Thyroid gland (tissue), 4 donors: ENCODE data around the gene SMIM1. TPM values are rescaled to one million over a fixed set of nuclear protein-coding genes. Genes with fewer than 3 reads are reported as not detected.

Source experiments
- DNase-seq, 2 donors: peaks; one replicate each; pipeline ENCODE4 v3.0.0-alpha.2; 2019
- H3K27ac ChIP-seq, 3 donors: fragments of 200-600 bp; sonication (generic); 1 replicate in 2 of 3; 2 replicates in 1 of 3; pipeline ENCODE4 v1.5.1; 2016 to 2019; ENCODE audit warnings: mild to moderate bottlenecking in 1 of 3, moderate library complexity in 1 of 3
- H3K27me3 ChIP-seq: fragments of 200-600 bp; sonication (generic); one replicate; pipeline ENCODE4 v1.5.1; 2019
- H3K36me3 ChIP-seq, 2 donors: fragments of 200-600 bp; sonication (generic); one replicate each; pipeline ENCODE4 v1.5.1; 2016 to 2019
- H3K4me1 ChIP-seq, 2 donors: fragments of 200-600 bp; sonication (generic); one replicate each; pipeline ENCODE4 v1.5.1; 2017 to 2019
- H3K4me3 ChIP-seq, 3 donors: fragments of 200-600 bp; sonication (generic); replicated peaks in 1 of 3; 1 replicate in 2 of 3; 2 replicates in 1 of 3; pipeline ENCODE4 v1.5.1; 2016; ENCODE audit warnings: mild to moderate bottlenecking in 1 of 3
- H3K9me3 ChIP-seq: fragments of 200-600 bp; sonication (generic); one replicate; pipeline ENCODE4 v1.5.1; 2017
- CTCF ChIP-seq, 6 experiments: fragments of 200-600 bp in 3 of 6; fragments of 450-650 bp in 3 of 6; sonication (generic) in 3 of 6; IDR thresholded peaks; one replicate each; pipeline ENCODE4 v1.5.1; 2016 to 2019; ENCODE audit warnings: antibody characterized with exemption in 6 of 6, mild to moderate bottlenecking in 2 of 6, inconsistent platforms in 1 of 6, moderate library complexity in 1 of 6
- POLR2A ChIP-seq, 2 donors: fragments of 450-650 bp; IDR thresholded peaks; one replicate each; pipeline ENCODE4 v1.6.1; 2017; ENCODE audit warnings: antibody characterized with exemption in 2 of 2, mild to moderate bottlenecking in 2 of 2, moderate library complexity in 1 of 2
- WGBS, 2 donors: methylation state at CpG; one replicate each; pipeline ENCODE4 v1.1.5; 2017; 5-methylcytosine and 5-hydroxymethylcytosine counted together
- intact Hi-C: fragments of 100-400 bp; cut with DNase I; formaldehyde crosslinking; loops from one replicate; pipeline ENCODE4 v1.15.1; 2023
- total RNA-seq, 4 donors: library from RNA; depleted of rRNA; stranded (reverse); fragments of >200 nt; gene quantifications; one replicate each; pipeline ENCODE4 v1.2.3, GENCODE V29; 2016

SMIM1 gene
- total RNA-seq, 4 donors from 2014 or later = 8.6 to 20.2 (median 9.7) TPM

- Histone ChIP-seq H3K4me1 (no peaks in the 10 kb centered on the region), H3K27ac (no peak overlapping the region), H3K27me3 (no peaks in the 10 kb centered on the region), H3K9me3 (no peaks in the 10 kb centered on the region), H3K36me3 (no peaks in the 10 kb centered on the region), H3K4me3 (no peak overlapping the region)
- TF ChIP-seq CTCF (IDR thresholded peaks at IDR 0.05) = no peak
- no peak for TF ChIP-seq POLR2A (IDR thresholded peaks at IDR 0.05)
- intact Hi-C loops = no loop called here
- WGBS, 2 donors = 87 to 89% methylated on average over 21 of the region's 21 CpGs
- DNase-seq = no peak
Observed at GRCh38 chr1:3756394-3756793, 16.2 kb upstream of the SMIM1 start.

GRCh38 chr1:3759164-3759563 is 13.4 kb upstream of the SMIM1 start:
- H3K4me1 ChIP-seq = no peaks in the 10 kb centered on the region
- no peaks in the 10 kb centered on the region for H3K27me3 ChIP-seq
- H3K27ac ChIP-seq = no peak overlapping the region
- intact Hi-C loops = no loop called here
- H3K9me3 ChIP-seq = no peaks in the 10 kb centered on the region
- 86 to 87% methylated on average over 6 of the region's 6 CpGs for WGBS, 2 donors
- H3K36me3 ChIP-seq = no peaks in the 10 kb centered on the region
- no peak for DNase-seq
- H3K4me3 ChIP-seq = no peak overlapping the region
- no peak for TF ChIP-seq CTCF (IDR thresholded peaks at IDR 0.05)
- no peak for TF ChIP-seq POLR2A (IDR thresholded peaks at IDR 0.05)

DNA sequence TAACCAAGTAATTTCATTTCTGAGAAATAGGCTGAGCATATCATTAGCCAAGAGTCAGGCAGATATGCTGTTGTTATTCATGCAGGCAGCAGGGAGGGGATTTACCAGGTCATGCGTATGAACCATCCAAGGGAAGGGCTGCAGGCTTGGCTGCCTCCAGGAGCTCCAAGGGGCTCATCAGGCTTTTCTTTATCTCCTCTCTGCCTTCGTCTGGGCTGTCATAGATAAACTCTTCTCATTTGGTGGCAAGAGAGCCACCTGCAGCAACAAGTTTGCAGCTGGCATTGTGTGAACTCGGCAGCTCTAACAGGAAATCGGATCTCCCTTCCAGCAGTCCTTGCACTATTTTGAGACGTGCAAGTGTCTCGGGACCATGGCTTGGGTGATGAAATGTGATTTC is 12.8 kb upstream of the SMIM1 start:
- intact Hi-C loops = no loop called here
- no peaks in the 10 kb centered on the region for H3K4me1 ChIP-seq
- TF ChIP-seq CTCF (IDR thresholded peaks at IDR 0.05) = no peak
- TF ChIP-seq POLR2A (IDR thresholded peaks at IDR 0.05) = no peak
- H3K27ac ChIP-seq = no peak overlapping the region
- no peaks in the 10 kb centered on the region for H3K36me3 ChIP-seq
- H3K27me3 ChIP-seq = no peaks in the 10 kb centered on the region
- H3K4me3 ChIP-seq = no peak overlapping the region
- WGBS, 2 donors = 72 to 75% methylated on average over 6 of the region's 6 CpGs
- H3K9me3 ChIP-seq = no peaks in the 10 kb centered on the region
- no peak for DNase-seq

DNA sequence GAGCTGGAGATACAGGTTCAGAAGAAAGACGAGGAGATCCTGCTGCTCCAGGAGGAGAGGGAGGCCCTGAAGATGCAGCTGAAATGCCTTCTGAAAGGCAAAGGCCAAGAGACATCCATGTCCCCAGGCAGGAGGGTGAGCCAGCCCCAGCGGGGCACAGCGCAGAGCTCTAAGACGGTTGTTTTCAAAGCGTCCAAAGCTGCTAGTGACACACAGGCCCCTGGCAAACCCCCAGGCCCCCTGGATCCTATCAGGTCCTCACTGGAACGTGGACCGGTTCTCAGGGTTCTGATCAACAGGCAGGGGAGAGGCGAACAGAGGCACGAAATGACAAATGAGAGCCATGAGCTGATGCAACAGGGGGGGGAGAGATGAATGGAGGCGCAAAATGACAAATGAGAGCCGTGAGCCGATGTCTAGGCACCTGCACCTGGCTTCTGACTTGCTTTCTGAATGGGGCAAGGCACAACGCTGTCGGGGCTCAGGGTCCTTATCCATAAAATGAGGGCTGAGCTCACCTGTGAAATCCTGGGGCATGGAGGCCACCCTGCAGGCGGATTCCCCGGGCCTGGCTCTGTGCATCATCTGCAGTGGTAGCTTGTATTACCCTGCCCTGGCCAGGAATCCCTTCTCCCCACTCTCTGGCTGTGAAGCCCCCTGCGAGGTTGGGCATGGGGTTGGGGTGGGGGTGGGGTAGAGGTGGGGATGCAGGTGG is 11.1 kb upstream of the SMIM1 start:
- Histone ChIP-seq H3K9me3 (no peaks in the 10 kb centered on the region), H3K27me3 (no peaks in the 10 kb centered on the region), H3K4me1 (no peaks in the 10 kb centered on the region), H3K36me3 (no peaks in the 10 kb centered on the region), H3K27ac (no peak overlapping the region), H3K4me3 (no peak overlapping the region)
- intact Hi-C loops = no loop called here
- DNase-seq = no peak
- TF ChIP-seq POLR2A (IDR thresholded peaks at IDR 0.05) (no peak), CTCF (IDR thresholded peaks at IDR 0.05) (no peak)
- WGBS, 2 donors = 89% methylated on average over 14 to 17 of the region's 17 CpGs

- H3K9me3 ChIP-seq = no peaks in the 10 kb centered on the region
- intact Hi-C loops = no loop called here
- DNase-seq = no peak
- no peak for TF ChIP-seq POLR2A (IDR thresholded peaks at IDR 0.05)
- no peak for TF ChIP-seq CTCF (IDR thresholded peaks at IDR 0.05)
- no peaks in the 10 kb centered on the region for H3K36me3 ChIP-seq
- no peaks in the 10 kb centered on the region for H3K4me1 ChIP-seq
- no peaks in the 10 kb centered on the region for H3K27me3 ChIP-seq
- H3K27ac ChIP-seq = no peak overlapping the region
- WGBS, 2 donors = 74 to 85% methylated on average over 5 to 9 of the region's 15 CpGs
- H3K4me3 ChIP-seq = no peak overlapping the region
Observed at GRCh38 chr1:3762151-3762872, 10.2 kb upstream of the SMIM1 start.
